HG03378 (cell line): ENCODE data around the gene DCC.
A peak's percentile ranks its signal among the peaks of the same experiment; 100 is the strongest.

Experiments used
- ATAC-seq: cut with Tn5 transposase; IDR thresholded peaks from one replicate; pipeline ENCODE4 v1.9.1; 2021; ENCODE audit warnings: mild to moderate bottlenecking, moderate library complexity; ENCODE audit not compliant: unreplicated experiment

DCC gene

DNA sequence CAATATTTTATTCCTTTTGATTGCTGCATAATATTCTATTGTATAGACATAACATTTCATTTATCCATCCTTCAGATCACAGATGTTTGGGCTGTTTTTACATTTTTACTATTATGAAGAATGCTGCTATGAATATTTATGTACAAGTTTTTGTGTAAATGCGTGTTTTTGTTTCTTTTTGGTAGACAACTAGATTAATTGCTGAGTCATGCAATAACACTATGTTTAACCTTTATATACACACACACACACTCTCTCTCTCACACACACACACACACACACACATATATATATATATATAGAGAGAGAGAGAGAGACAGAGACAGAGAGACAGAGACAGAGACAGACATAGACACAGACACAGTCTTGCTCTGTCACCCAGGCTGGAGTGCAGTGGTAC, 926.9 kb downstream of the DCC start:
- no peak for ATAC-seq

GRCh38 chr18:53268455-53268854, 928.5 kb downstream of the DCC start:
- no peak for ATAC-seq

GRCh38 chr18:53281406-53281805, 941.4 kb downstream of the DCC start:
- ATAC-seq = no peak

- no peak for ATAC-seq
Observed at GRCh38 chr18:53283708-53284107, 943.7 kb downstream of the DCC start.

GRCh38 chr18:53305461-53305860, 965.5 kb downstream of the DCC start:
- ATAC-seq = no peak

GRCh38 chr18:53319628-53320027, 979.6 kb downstream of the DCC start:
- ATAC-seq = no peak

DNA sequence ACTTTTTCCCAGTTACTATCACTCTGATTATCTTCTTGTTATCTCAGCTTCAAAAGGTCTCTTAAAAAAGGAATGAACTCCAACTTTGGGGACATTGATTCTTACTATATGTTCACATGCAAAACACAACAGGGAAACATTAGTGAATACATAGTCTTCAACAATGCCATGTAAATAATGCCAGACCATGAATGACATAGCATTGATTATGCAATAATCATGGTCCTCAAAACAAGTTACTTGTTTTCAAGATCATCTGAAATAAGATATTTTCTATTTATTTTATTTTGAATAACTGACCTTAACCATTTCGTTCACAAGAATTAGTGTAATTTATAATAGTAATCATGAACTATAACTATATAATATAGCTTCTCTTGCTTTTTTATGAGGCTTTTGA, 982.2 kb downstream of the DCC start:
- no peak for ATAC-seq

GRCh38 chr18:53324353-53324752, 984.4 kb downstream of the DCC start:
- no peak for ATAC-seq

DNA sequence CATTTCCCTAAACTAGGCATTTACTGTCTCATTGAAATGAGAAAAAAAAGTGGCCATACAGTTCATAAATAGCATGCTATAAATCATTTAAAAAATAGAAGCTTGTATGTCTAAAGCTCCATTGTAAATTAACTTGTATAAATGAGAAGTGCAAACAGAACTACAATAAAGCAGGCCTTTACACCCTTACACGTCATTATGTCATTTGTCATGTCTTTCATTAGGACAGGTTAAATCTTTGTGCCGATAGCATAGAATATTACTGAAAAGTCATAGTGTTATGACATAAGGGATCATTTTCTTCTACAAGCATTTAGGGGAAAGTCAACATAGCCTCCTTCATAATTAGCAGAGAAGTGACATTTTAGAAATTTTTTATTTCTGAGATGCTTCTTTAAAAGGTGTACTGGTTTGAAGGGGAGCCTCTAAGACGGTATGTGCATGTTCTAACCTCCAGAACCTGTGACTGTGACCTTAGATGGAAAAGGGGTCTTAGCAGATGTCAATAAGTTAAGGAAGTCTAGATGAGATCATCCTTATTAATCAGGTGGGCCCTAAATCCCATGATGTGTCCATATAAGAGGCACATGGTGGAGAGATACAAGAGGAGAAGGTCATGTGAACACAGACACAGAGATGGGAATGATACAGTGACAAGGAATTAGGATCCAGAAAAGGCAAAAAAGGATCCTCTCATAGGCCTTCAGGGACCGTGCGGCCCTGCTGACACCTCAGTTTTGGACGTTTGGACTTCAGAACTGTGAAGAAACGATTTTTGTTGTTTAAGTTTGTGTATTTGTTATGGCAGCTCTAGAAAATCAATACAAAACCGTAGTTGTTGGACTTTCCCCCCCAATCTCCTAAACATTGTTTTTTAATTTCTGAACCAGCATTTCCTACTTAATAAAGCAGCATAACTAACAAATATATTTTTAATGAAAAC, 1020.8 kb downstream of the DCC start:
- ATAC-seq = no peak

DNA sequence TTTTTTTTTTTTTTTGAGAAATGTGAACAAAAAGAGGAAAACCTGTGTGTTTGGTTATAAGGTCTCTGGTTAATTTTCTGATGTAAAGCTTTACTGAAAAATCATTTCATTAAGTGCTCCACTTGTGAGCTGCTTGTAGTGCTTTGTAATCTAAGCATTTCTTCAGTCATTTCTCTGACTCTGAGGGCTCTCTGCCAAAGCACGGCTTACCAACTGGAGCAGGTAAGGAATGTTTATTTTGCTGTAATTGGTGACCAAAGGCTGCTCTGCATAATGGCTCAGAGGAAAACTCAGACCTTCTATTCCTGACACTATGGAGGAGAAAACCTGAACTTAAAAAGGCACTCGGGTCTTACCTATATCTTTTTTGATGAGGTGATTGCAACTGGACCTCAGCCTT, 1035.6 kb downstream of the DCC start:
- ATAC-seq = no peak

GRCh38 chr18:53380063-53380639, 1040.2 kb downstream of the DCC start:
- ATAC-seq = peak; percentile 85

- no peak for ATAC-seq
Observed at GRCh38 chr18:53382870-53383269, 1042.9 kb downstream of the DCC start.

DNA sequence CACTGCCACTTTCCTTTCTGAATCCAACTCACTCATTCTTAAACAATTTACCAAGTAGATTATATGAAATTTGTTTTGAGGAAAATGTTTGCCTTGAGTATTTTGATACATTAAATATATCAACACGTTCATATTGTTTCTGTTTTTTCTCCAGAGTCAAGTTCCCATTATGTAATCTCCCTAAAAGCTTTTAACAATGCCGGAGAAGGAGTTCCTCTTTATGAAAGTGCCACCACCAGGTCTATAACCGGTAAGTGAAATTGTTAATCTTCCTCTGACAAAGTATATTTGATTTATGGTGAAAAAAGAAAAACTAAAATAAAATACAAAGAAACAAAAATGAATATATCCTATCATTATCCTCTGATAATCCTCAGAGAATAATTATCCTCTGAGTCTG, 1045.9 kb downstream of the DCC start:
- no peak for ATAC-seq

DNA sequence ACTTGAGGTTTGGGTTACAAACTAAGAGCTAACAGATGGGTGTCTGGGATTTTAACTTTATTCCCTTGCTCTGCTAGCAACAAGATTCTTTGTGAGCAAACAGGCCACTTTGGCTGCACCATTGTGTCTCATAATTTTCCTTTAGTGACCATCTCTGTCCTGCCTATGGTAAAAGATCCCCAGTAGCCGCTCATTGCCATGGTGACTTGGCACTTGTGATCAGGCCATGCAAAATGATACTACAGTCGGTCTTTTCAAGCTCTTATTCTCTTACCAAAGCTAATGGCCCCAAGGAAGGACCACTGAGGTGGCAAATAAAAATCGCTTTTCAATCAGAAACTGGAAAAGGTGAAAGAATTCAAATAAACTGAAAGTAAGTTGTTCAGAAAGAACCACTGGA, 1047.6 kb downstream of the DCC start:
- ATAC-seq = no peak

- no peak for ATAC-seq
Observed at GRCh38 chr18:53402670-53403069, 1062.7 kb downstream of the DCC start.

- no peak for ATAC-seq
Observed at GRCh38 chr18:53408271-53408670, 1068.3 kb downstream of the DCC start.

GRCh38 chr18:53411511-53411910, 1071.5 kb downstream of the DCC start:
- ATAC-seq = no peak

GRCh38 chr18:53417003-53417402, 1077.0 kb downstream of the DCC start:
- ATAC-seq = no peak

- no peak for ATAC-seq
Observed at GRCh38 chr18:53421869-53422268, 1081.9 kb downstream of the DCC start.

DNA sequence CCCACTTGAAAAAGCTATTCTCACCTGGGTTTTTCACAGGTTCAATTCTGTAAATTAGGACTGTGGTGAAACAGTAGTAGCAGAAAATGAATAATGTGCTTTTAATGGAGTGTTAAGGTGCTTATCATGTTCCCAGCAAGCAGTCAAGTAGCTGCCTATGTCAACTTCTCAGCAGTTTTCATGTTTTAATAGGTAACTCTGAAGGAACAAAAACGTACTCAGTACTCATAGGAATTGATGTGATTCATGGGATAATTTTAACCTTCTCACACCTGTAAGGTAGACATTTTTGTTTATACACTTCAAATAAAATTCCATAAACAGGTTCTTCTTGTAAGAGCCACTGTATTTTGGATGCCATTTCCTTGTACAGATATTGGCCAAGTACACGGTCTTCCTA, 1082.9 kb downstream of the DCC start:
- ATAC-seq = no peak

GRCh38 chr18:53426666-53427184, 1086.7 kb downstream of the DCC start:
- no peak for ATAC-seq

DNA sequence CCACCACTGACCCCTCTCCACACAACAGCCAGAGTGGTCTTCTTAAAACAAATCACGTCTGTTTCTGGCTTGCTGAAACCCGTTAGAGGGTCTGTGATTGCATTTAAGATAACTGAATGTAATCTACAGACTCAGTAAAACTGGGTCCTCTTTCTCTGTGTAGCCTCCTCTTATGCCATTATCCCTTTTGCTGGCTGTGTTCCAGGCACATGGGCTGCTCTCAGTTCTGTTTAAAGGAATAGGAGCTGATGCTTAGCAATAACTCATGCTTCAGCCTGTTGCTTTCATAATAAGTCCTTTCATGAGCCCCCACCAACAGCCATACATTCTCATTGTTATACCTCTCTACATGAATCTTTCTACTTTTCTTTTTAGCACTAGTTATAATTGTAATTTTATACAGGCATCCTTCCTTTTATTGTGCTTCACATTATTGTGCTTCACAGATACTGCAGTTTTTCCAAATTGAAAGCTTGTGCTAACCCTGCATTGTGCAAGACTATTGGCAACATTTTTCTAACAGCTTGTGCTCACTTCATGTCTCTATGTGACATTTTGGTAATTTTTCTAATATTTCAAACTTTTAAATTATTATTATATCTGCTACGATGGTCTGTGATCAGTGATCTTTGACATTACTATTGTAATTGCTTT, 1101.9 kb downstream of the DCC start:
- ATAC-seq = no peak
